TTC549 (cell line): Measurements from ENCODE around the gene TGFBR2.

Experiments used
- FAIRE-seq: peaks from 2 replicates; lab custom pipeline; 2012; peaks lifted over from hg19 to GRCh38; lab: Jason Lieb, UNC

TGFBR2 gene

GRCh38 chr3:30675006-30675405 is 68.6 kb downstream of the TGFBR2 start:
- no peak for FAIRE-seq

- no peak for FAIRE-seq
Measured at GRCh38 chr3:30675774-30676173, 69.4 kb downstream of the TGFBR2 start.

DNA sequence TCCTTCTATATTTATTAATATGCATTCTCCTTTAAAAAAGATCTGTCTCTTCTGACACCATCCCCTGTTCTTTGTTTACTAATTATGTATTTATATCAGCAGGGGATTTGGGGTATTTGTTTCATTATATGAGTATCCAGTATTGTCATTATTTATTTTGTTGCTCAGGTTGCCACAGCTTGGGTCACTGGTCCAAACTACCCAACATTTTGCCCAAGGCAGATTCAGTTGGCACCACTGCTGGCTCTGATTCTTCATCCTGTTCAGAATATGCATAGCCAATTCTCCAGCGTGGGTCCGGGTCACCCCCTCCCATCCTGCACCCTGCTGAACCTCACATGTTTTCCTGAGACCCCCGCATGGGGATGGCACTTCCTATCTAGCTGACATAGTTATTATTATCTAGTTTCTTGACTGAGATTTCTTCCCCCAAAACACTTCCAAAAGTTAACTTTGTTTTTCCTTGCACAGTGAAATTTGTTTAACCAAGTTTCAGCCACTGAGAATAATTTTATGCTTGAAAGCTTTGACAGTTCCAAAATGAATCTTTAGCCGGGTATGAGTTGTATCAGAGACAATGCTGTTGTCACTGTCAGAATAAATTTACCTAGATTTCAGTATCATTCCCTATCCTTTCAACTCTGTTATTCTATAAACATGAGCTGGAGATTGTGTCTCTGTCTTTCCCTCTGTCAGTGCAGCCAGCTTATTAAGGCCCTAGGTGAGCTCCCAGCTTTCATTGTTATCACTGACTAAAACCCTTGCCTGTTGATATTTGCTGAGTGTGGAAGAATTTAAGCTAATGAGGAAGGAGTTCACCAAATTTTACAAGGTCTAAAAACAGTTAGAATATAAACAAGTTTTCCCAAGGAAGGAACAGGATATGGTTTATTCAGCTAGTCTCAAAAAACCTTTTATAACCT is 70.3 kb downstream of the TGFBR2 start:
- FAIRE-seq = no peak

GRCh38 chr3:30677347-30677685 is 70.9 kb downstream of the TGFBR2 start:
- FAIRE-seq = no peak

DNA sequence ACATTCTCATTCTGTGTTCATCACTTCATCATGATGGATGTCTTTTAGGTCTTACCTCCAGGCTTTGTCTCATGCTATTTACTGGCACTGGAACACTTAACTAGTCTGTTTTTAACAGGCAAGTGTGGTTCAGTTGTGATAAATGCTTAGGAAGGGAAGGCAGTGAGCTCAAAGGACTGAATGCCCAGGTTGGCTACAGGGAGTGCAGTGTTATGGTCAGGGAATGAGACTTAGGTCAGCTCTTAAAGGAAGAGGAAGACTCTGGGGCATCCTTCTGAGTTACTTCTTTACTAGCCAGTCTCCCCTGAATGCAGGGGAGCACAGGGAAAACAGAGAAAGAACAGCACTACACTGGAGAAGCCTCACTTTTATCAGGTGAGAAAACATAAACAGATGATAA is 72.6 kb downstream of the TGFBR2 start:
- FAIRE-seq = no peak

- no peak for FAIRE-seq
Measured at GRCh38 chr3:30680789-30681648, 74.6 kb downstream of the TGFBR2 start.

- no peak for FAIRE-seq
Measured at GRCh38 chr3:30681649-30682211, 75.3 kb downstream of the TGFBR2 start.

DNA sequence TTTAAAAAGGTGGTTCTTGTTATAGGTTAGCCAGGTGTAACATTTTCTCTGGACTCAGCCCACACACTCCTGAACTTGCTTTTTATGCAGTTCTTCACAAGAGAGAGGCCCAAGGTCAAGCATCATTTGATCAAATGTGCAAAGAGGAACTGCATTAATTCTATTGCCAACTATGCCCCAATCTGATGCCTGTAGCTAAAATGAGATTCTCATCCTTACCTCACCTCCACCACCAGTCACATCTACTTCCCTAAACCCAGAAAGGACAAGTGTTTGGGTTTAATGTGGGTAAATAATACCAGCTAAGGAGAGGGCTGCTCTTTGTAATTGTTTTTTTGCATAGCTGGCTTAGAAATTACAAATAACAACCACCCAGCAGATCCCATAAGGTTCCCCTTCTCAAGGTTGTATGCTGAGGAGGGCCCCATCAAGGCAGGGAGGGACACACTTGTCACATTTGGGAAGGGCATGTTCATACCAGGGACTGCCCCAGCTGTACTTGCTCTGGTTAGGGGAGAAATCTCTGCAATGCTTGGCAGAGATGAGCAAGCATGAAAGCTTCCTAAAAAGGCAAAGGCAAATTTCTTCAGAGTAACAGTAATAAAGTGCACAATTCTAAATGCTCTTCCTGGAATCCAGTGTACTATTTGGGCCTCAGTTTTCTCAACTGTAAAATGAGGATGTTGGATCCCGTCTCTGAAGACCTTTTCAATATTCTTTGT is 76.2 kb downstream of the TGFBR2 start:
- no peak for FAIRE-seq

DNA sequence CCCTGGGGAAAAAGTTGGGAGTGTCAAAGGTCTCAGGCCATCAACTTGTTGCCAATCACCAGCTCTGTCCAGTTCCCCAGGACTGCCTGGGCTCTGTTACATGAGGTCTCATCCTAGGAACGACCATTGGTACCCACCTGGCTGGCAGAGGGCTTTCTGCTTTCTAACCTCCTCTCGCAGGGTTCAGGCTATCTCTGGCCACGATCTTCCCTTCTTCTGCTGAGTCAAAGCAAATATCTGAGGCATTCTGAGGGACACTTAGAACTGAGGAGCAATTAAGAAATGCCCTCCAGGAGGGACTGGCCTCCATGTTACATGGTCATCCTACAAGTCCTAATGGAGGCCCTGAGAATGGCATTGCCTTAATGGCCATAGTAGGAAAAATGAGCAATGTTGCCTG is 77.4 kb downstream of the TGFBR2 start:
- no peak for FAIRE-seq

DNA sequence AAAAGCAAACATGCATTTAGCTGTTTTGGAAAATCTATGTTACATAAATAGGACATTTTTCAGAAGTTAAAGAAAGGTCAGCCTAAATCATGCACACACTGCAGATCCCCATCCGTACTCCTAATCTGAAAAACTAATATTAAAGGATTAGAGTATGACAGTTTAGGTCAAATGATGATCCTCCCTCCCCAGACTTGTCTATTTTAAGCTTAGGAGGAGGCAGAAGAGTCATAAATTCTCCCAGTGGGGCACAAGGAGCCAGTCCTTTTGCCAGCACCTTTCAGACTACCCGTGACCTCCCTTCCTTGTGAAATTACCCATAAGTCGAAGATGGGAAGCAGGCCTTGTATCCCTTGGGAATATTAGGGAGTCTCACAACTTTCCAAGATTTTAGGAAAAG is 78.0 kb downstream of the TGFBR2 start:
- no peak for FAIRE-seq

GRCh38 chr3:30685267-30685667 is 78.9 kb downstream of the TGFBR2 start:
- no peak for FAIRE-seq

DNA sequence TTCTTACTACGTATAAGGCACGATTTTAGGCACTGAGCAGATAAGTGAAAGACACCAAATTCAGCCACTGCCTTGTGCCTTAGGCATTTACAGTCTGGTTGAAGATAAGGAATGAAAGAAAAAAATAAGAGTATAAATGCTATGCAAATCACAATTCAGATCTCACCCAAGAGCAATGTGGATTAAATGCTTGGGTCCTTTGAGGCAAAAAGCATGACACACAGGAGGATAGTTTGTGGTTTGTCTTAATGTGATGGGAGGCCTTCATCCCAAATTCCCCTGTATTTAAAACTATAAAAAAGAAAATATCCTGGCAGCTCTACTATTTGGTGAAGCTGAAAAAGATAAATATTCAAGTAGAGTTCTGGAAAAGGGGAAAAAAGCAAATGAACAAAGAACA is 79.8 kb downstream of the TGFBR2 start:
- FAIRE-seq = no peak

- no peak for FAIRE-seq
Measured at GRCh38 chr3:30686799-30687198, 80.4 kb downstream of the TGFBR2 start.

DNA sequence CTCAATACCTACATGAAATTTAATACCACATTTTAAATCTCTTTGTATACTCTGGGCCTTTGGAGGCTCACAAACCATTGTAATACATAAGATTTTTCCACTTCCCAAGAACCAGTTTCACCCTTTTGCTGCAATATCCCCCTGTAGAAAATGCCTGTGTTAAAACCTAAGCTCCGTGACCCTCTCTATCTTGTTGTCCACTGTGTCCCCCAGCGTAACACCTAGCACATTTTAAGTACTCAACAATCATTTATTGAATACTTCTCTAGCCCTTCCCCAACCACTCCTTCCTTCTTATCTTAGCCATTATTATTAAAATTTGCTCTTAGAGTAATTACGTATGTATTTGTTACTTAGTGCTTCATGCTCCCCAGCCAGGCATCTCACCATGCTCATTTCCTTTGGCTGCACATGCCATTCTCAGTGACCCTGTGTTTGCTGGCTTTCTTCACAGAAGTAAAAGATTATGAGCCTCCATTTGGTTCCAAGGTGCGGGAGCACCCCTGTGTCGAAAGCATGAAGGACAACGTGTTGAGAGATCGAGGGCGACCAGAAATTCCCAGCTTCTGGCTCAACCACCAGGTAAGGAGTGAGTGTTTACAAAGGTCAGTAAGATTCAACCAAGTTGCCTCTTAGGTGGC is 81.6 kb downstream of the TGFBR2 start:
- FAIRE-seq = no peak

GRCh38 chr3:30688776-30689641 is 82.6 kb downstream of the TGFBR2 start:
- FAIRE-seq = no peak

GRCh38 chr3:30690199-30690598 is 83.8 kb downstream of the TGFBR2 start:
- no peak for FAIRE-seq

GRCh38 chr3:30691249-30691880 is 85.0 kb downstream of the TGFBR2 start:
- no peak for FAIRE-seq

GRCh38 chr3:30691944-30692343 is 85.5 kb downstream of the TGFBR2 start:
- FAIRE-seq = no peak

DNA sequence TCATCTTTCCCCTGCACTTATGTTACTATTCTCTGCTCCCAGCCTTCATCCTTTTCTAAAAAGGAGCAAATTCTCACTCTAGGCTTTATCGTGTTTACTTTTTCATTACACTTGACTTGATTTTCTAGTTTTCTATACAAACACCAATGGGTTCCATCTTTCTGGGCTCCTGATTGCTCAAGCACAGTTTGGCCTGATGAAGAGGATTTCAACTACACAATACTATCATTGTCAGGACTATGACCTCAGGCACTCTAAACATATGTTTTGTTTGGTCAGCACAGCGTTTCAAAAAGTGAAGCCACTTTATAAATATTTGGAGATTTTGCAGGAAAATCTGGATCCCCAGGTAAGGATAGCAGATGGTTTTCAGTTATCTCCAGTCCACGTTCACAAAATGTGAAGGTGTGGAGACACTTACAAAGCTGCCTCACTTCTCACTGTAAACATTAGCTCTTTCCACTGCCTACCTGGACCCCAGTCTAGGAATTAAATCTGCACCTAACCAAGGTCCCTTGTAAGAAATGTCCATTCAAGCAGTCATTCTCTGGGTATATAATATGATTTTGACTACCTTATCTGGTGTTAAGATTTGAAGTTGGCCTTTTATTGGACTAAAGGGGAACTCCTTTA is 86.2 kb downstream of the TGFBR2 start:
- FAIRE-seq = no peak
